HG02884 (cell line): ENCODE data around the gene ATF7IP.
A peak's percentile ranks its signal among the peaks of the same experiment; 100 is the strongest.
"Not testable (repeated sequence)": the region's sequence is repeated elsewhere in the genome, so short reads cannot be mapped to it uniquely, and the experiment has no call there.

Experiments used
- ATAC-seq: cut with Tn5 transposase; IDR thresholded peaks from one replicate; pipeline ENCODE4 v1.9.1; 2021; ENCODE audit warnings: mild to moderate bottlenecking, moderate library complexity; ENCODE audit not compliant: unreplicated experiment

The ATF7IP gene

GRCh38 chr12:14367040-14367661 is 1.7 kb downstream of the ATF7IP start:
- peak; percentile 53 for ATAC-seq

GRCh38 chr12:14369311-14369710 is 3.8 kb downstream of the ATF7IP start:
- ATAC-seq = no peak

- ATAC-seq = no peak
Observed at GRCh38 chr12:14373217-14373616, 7.7 kb downstream of the ATF7IP start.

- ATAC-seq = no peak
Observed at GRCh38 chr12:14379508-14379907, 14.0 kb downstream of the ATF7IP start.

GRCh38 chr12:14384783-14385638 is 19.5 kb downstream of the ATF7IP start:
- peak; percentile 89 for ATAC-seq

GRCh38 chr12:14387219-14387871 is 21.9 kb downstream of the ATF7IP start:
- ATAC-seq = no peak

- ATAC-seq = no peak
Observed at GRCh38 chr12:14390449-14390848, 25.0 kb downstream of the ATF7IP start.

- no peak for ATAC-seq
Observed at GRCh38 chr12:14390870-14391530, 25.5 kb downstream of the ATF7IP start.

- ATAC-seq = no peak
Observed at GRCh38 chr12:14393751-14394150, 28.3 kb downstream of the ATF7IP start.

GRCh38 chr12:14394317-14395073 is 29.0 kb downstream of the ATF7IP start:
- peak; percentile 63 for ATAC-seq

- peak; percentile 43 for ATAC-seq
Observed at GRCh38 chr12:14395074-14395778, 29.7 kb downstream of the ATF7IP start.

GRCh38 chr12:14396071-14396470 is 30.6 kb downstream of the ATF7IP start:
- ATAC-seq = peak; percentile 39

- ATAC-seq = no peak
Observed at GRCh38 chr12:14399871-14400270, 34.4 kb downstream of the ATF7IP start.

- no peak for ATAC-seq
Observed at GRCh38 chr12:14400599-14400998, 35.1 kb downstream of the ATF7IP start.

- ATAC-seq = not testable (repeated sequence)
Observed at GRCh38 chr12:14401267-14401666, 35.8 kb downstream of the ATF7IP start.

- ATAC-seq = no peak
Observed at GRCh38 chr12:14402697-14403096, 37.2 kb downstream of the ATF7IP start.

- ATAC-seq = no peak
Observed at GRCh38 chr12:14403293-14403692, 37.8 kb downstream of the ATF7IP start.

- no peak for ATAC-seq
Observed at GRCh38 chr12:14403711-14404196, 38.3 kb downstream of the ATF7IP start.

- ATAC-seq = not testable (repeated sequence)
Observed at GRCh38 chr12:14405407-14405806, 39.9 kb downstream of the ATF7IP start.

GRCh38 chr12:14408208-14408607 is 42.7 kb downstream of the ATF7IP start:
- ATAC-seq = no peak
